GM18511 (cell line): ENCODE results near the gene AKT2.
"Not testable (repeated sequence)": the region's sequence is repeated elsewhere in the genome, so short reads cannot be mapped to it uniquely, and the experiment has no call there.

Source experiments
- ATAC-seq: cut with Tn5 transposase; IDR thresholded peaks from one replicate; pipeline ENCODE4 v1.9.1; 2021; ENCODE audit warnings: mild to moderate bottlenecking, moderate library complexity; ENCODE audit not compliant: unreplicated experiment

Gene AKT2

GRCh38 chr19:40221858-40222619 lies 63.1 kb downstream of the AKT2 start:
- no peak for ATAC-seq

- ATAC-seq = no peak
Observed at GRCh38 chr19:40220674-40221073, 64.5 kb downstream of the AKT2 start.

GRCh38 chr19:40219721-40220276 lies 65.3 kb downstream of the AKT2 start:
- ATAC-seq = no peak

- ATAC-seq = not testable (repeated sequence)
Observed at GRCh38 chr19:40219029-40219428, 66.1 kb downstream of the AKT2 start.

GRCh38 chr19:40217934-40218890 lies 66.9 kb downstream of the AKT2 start, which contains the start of gene TTC9B:
TTC9B (minus strand) TSS chr19:40218384; CDS start chr19:40218381, 3 bp downstream.
- no peak for ATAC-seq

GRCh38 chr19:40217027-40217810 lies 67.9 kb downstream of the AKT2 start:
- ATAC-seq = no peak

GRCh38 chr19:40216777-40217026 lies 68.4 kb downstream of the AKT2 start:
- ATAC-seq = no peak

GRCh38 chr19:40216013-40216776 lies 69.0 kb downstream of the AKT2 start:
- ATAC-seq = no peak

GRCh38 chr19:40214936-40215335 lies 70.2 kb downstream of the AKT2 start:
- ATAC-seq = no peak

- ATAC-seq = no peak
Observed at GRCh38 chr19:40213882-40214570, 71.1 kb downstream of the AKT2 start.

GRCh38 chr19:40213251-40213829 lies 71.8 kb downstream of the AKT2 start:
- no peak for ATAC-seq

GRCh38 chr19:40210889-40211288 lies 74.3 kb downstream of the AKT2 start:
- ATAC-seq = no peak

GRCh38 chr19:40208602-40209001 lies 76.5 kb downstream of the AKT2 start:
- ATAC-seq = no peak

GRCh38 chr19:40205760-40206159 lies 79.4 kb downstream of the AKT2 start:
- ATAC-seq = no peak

GRCh38 chr19:40204381-40204780 lies 80.8 kb downstream of the AKT2 start:
- ATAC-seq = no peak

- ATAC-seq = no peak
Observed at GRCh38 chr19:40200341-40201099, 84.6 kb downstream of the AKT2 start.

GRCh38 chr19:40198272-40198990 lies 86.7 kb downstream of the AKT2 start:
- ATAC-seq = no peak

- ATAC-seq = no peak
Observed at GRCh38 chr19:40193587-40193849, 91.6 kb downstream of the AKT2 start.
